ENCODE data around the gene ZNF616. TPM values are rescaled to one million over a fixed set of nuclear protein-coding genes. Genes with fewer than 3 reads are reported as not detected.

Gene ZNF616
- total and polyA plus RNA-seq, 2 experiments from 2014 or later = 13.3 to 28.3 TPM

- TF ChIP-seq ZNF462 (CRISPR knock-in tag; IDR thresholded peaks at IDR 0.05) = no peak
- no peak for TF ChIP-seq POLR2AphosphoS5 (IDR thresholded peaks at IDR 0.05; ENCODE audit: low read depth)
Observed at GRCh38 chr19:52086481-52086880, 53.3 kb downstream of the ZNF616 start (continued).

- H3K36me3 ChIP-seq (ENCODE audit: insufficient read depth) = peaks cover 41% of the 10 kb centered on the region
- Mint-ChIP-seq H3K27ac (no peak overlapping the region), H3K9me3 (peaks cover 87% of the 10 kb centered on the region), H3K27me3 (ENCODE audit: insufficient read depth, low read depth, poor library complexity) (peaks cover 5% of the 10 kb centered on the region), H3K36me3 (ENCODE audit: low read depth) (peaks cover 100% of the 10 kb centered on the region), H3K4me1 (no peaks in the 10 kb centered on the region), H3K4me3 (no peak overlapping the region)
- no peaks in the 10 kb centered on the region for H3K79me2 ChIP-seq (replicated peaks; ENCODE audit: insufficient read depth)
- no peak overlapping the region for H2AFZ ChIP-seq
- TF ChIP-seq ZNF462 (CRISPR knock-in tag; IDR thresholded peaks at IDR 0.05) (no peak), CTCF (conservative IDR thresholded peaks at IDR 0.05; ENCODE audit: low read depth in 2 of 2) (no peak)
- no peaks in the 10 kb centered on the region for H3F3A ChIP-seq (replicated peaks; ENCODE audit: low read depth)
- H3K27ac ChIP-seq (ENCODE audit: low read depth) = no peak overlapping the region
- H3K4me2 ChIP-seq = no peak overlapping the region
- no peaks in the 10 kb centered on the region for H4K20me1 ChIP-seq (replicated peaks; ENCODE audit: insufficient read depth)
- ATAC-seq = no peak
- H3K4me3 ChIP-seq = no peak overlapping the region
- H3K4me1 ChIP-seq (ENCODE audit: insufficient read depth) = no peaks in the 10 kb centered on the region
- H3K9me2 ChIP-seq (ENCODE audit: insufficient read depth) = no peaks in the 10 kb centered on the region
- DNase-seq (ENCODE audit: low spot score) = no peak
- H3K27me3 ChIP-seq (ENCODE audit: insufficient read depth) = no peaks in the 10 kb centered on the region
Observed at GRCh38 chr19:52070496-52070895, 69.2 kb downstream of the ZNF616 start.
